ENCODE measurements around the gene IL11RA. TPM values are rescaled to one million over a fixed set of nuclear protein-coding genes. Genes with fewer than 3 reads are reported as not detected.

Gene IL11RA
- total and polyA plus RNA-seq, 2 donors (not counting 3 experiments of a cell fraction or from before 2014, with no cell fraction given), result 15.3 to 18.6 TPM

DNA sequence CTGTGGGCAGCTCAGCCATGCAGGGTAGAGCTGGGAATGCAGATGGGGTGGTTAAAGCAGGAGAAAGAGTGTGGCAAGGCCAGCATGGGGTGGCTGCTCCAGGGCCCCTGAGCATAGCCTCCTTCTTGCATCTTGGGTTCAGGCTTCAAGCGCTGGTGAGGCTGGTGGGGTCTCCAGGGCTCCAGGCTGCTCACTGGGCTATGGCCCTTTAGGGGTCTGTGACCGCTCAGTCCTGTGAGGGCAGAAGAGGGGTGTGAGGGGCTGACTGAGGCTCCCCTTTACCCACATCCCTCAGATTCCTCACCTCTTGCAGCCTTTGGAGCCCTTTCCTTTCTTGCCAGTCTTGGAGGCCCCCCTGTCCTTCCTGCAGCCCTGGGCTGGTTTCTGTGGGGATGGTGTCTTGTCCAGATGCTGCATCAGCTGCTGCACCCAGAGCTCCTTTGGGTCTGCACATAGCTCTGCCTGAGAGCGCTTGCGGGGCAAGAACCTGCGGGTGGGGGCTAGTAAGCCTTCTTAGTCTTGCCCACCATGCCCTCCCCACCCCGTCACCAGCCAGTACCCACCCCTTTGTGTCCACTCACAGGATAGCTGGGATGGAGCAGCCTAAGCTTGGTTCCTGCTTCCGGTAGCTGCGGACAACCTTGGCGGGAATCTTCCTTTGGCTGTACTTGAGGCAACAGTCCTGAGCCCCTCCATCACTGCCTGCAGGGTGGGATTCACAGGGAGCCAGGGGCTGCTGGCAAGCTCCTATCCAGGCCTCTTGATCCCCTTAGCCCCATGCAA lies 57.4 kb downstream of the IL11RA start:
- no peak for TF ChIP-seq JUN (IDR thresholded peaks at IDR 0.05; ENCODE audit: borderline replicate concordance, insufficient read depth, insufficient read length, low read depth)
- TF ChIP-seq MYC (IDR thresholded peaks at IDR 0.05; ENCODE audit: low read depth, low read length), result no peak
- TF ChIP-seq GATA2 (IDR thresholded peaks at IDR 0.05; ENCODE audit: insufficient read depth, insufficient read length, low read depth, low read length), result no peak
- TF ChIP-seq EZH2 (IDR thresholded peaks at IDR 0.05; ENCODE audit: borderline replicate concordance, low read depth, low read length, severe bottlenecking), result no peak
- TF ChIP-seq MAX (IDR thresholded peaks at IDR 0.05; ENCODE audit: insufficient read depth, insufficient read length), result no peak
- TF ChIP-seq POLR2AphosphoS5 (IDR thresholded peaks at IDR 0.05; ENCODE audit: insufficient read depth, low read depth, low read length), result no peak
- no peak for TF ChIP-seq FOS (IDR thresholded peaks at IDR 0.05; ENCODE audit: borderline replicate concordance, insufficient read depth, low read length)
- no peak for TF ChIP-seq POLR2A (IDR thresholded peaks at IDR 0.05; ENCODE audit: low read depth, low read length)
- TF ChIP-seq, protein P1, sequence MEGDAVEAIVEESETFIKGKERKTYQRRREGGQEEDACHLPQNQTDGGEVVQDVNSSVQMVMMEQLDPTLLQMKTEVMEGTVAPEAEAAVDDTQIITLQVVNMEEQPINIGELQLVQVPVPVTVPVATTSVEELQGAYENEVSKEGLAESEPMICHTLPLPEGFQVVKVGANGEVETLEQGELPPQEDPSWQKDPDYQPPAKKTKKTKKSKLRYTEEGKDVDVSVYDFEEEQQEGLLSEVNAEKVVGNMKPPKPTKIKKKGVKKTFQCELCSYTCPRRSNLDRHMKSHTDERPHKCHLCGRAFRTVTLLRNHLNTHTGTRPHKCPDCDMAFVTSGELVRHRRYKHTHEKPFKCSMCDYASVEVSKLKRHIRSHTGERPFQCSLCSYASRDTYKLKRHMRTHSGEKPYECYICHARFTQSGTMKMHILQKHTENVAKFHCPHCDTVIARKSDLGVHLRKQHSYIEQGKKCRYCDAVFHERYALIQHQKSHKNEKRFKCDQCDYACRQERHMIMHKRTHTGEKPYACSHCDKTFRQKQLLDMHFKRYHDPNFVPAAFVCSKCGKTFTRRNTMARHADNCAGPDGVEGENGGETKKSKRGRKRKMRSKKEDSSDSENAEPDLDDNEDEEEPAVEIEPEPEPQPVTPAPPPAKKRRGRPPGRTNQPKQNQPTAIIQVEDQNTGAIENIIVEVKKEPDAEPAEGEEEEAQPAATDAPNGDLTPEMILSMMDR (IDR thresholded peaks at IDR 0.05; ENCODE audit: extremely low read depth in 1 of 2, insufficient read depth in 1 of 2, low read depth in 1 of 2, low read length in 2 of 2), result no peak
- DNase-seq (ENCODE audit: low read depth, low spot score) (no peak), FAIRE-seq (no peak)
- Histone ChIP-seq H3K27me3 (ENCODE audit: control insufficient read depth in 2 of 2, insufficient read depth in 2 of 2, low read length in 2 of 2) (peaks cover 11 to 23% of the 10 kb centered on the region in 2 experiments), H3K4me1 (ENCODE audit: control insufficient read depth, extremely low read depth, insufficient read depth, low read length) (no peaks in the 10 kb centered on the region), H3K27ac (ENCODE audit: insufficient read depth, low read depth, low read length) (no peak overlapping the region), H3K4me3 (replicated peaks in 1 of 3; ENCODE audit: insufficient read depth in 1 of 3, low read depth in 1 of 3, low read length in 3 of 3) (no peak overlapping the region), H3K9ac (replicated peaks; ENCODE audit: extremely low read depth, insufficient read depth, low read length) (no peak overlapping the region), H2AFZ (ENCODE audit: low read depth, low read length) (no peak overlapping the region), H3K9me3 (replicated peaks; ENCODE audit: control insufficient read depth, insufficient read depth, low read length) (no peaks in the 10 kb centered on the region), H4K20me1 (replicated peaks; ENCODE audit: control insufficient read depth, extremely low read depth, insufficient read depth, low read length) (no peaks in the 10 kb centered on the region), H3K79me2 (ENCODE audit: control insufficient read depth, insufficient read depth, low read length) (no peaks in the 10 kb centered on the region), H3K36me3 (ENCODE audit: control insufficient read depth in 2 of 2, extremely low read depth in 1 of 2, insufficient read depth in 2 of 2, low read length in 2 of 2) (no peaks in the 10 kb centered on the region), H3K9me1 (replicated peaks; ENCODE audit: control insufficient read depth, extremely low read depth, insufficient read depth, low read length) (no peaks in the 10 kb centered on the region), H3K4me2 (ENCODE audit: insufficient read depth, low read length) (no peak overlapping the region)
- no TSS peak for BruUV-seq (replicated peaks)
- intact Hi-C loops (cut with micrococcal nuclease), result no loop called here
- dilution Hi-C loops (cut with MboI; ENCODE audit: extremely low pct_ligation_motif_present, low sequenced_read_pairs), result no loop called here
- CTCF ChIA-PET, result interaction anchor here (0.7 to 2.0 kb wide), 5 partner anchors 8 to 184 kb away, joined by 3 to 8 read pairs (median 3); no protein-coding TSS in a partner anchor
- POLR2A ChIA-PET, result no interaction called here
